HFF-Myc (cell line): Measurements from ENCODE around the gene NOS1AP.

Source experiments
- DNase-seq: peaks from one replicate; pipeline ENCODE4 v3.0.0-alpha.2; 2011; ENCODE audit warnings: low read depth; ENCODE audit errors: extremely low read depth
- H3K4me3 ChIP-seq: replicated peaks from 2 replicates; pipeline ENCODE4 v1.5.1; 2011; ENCODE audit warnings: low read depth, mild to moderate bottlenecking, control low read depth, low read length
- TF ChIP-seq, protein P1 (sequence below): IDR thresholded peaks from 2 replicates; pipeline ENCODE4 v1.5.1; 2012; ENCODE audit warnings: mild to moderate bottlenecking, low read depth, low read length, control low read depth; ENCODE audit errors: missing control alignments

NOS1AP gene

DNA sequence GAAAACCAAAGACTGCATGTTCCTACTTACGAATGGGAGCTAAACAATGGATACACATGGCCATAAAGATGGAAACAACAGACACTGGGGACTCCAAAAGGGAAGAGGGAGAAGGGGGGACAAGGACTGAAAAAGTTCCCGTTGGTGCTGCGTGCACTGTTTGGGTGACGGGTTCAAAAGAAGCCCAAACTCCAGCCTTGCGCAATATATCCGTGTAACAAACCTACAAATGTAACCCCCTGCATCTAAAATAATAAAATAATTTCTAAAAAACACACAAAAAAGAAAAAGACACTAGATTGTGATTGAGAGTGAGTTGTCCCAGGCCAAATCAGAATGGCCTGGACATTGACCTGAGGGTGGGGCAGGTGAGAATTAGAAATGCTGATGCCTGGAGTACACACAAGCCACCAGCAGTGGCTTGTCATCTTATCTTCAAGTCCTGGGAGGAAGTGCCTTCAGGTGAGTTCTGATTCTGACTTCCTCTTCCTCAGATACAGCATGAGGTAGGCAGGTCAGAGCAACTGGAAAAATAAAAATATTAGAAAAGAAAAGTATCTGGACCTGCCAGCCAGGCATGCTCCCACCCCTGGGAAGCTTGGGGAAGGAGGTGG is 252.4 kb downstream of the NOS1AP start:
- no peak overlapping the region for H3K4me3 ChIP-seq
- no peak for DNase-seq
- TF ChIP-seq, protein P1, sequence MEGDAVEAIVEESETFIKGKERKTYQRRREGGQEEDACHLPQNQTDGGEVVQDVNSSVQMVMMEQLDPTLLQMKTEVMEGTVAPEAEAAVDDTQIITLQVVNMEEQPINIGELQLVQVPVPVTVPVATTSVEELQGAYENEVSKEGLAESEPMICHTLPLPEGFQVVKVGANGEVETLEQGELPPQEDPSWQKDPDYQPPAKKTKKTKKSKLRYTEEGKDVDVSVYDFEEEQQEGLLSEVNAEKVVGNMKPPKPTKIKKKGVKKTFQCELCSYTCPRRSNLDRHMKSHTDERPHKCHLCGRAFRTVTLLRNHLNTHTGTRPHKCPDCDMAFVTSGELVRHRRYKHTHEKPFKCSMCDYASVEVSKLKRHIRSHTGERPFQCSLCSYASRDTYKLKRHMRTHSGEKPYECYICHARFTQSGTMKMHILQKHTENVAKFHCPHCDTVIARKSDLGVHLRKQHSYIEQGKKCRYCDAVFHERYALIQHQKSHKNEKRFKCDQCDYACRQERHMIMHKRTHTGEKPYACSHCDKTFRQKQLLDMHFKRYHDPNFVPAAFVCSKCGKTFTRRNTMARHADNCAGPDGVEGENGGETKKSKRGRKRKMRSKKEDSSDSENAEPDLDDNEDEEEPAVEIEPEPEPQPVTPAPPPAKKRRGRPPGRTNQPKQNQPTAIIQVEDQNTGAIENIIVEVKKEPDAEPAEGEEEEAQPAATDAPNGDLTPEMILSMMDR = no peak

- H3K4me3 ChIP-seq = no peak overlapping the region
- DNase-seq = no peak
- TF ChIP-seq, protein P1 = no peak
Observed at GRCh38 chr1:162323023-162323422, 253.5 kb downstream of the NOS1AP start.

DNA sequence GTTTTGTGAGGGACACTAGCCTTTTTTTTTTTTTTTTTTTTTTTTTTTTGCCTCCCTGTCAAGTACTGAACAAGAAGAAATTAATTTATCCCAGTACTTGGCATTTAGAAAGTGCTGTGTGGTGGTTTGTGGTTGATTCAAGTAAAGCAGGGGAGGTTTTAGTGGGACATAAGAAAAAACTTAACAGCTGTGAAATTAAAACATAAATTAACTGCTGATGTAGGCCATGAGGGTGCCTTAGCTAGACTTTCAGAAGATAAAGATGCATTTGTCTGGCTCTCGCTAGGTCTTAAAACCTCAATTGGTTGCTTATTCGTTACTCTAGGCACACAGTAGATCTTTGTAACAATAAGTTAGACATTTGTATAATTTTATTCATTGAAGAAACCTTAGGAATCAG is 254.9 kb downstream of the NOS1AP start:
- TF ChIP-seq, protein P1 = no peak
- no peak for DNase-seq
- no peak overlapping the region for H3K4me3 ChIP-seq

DNA sequence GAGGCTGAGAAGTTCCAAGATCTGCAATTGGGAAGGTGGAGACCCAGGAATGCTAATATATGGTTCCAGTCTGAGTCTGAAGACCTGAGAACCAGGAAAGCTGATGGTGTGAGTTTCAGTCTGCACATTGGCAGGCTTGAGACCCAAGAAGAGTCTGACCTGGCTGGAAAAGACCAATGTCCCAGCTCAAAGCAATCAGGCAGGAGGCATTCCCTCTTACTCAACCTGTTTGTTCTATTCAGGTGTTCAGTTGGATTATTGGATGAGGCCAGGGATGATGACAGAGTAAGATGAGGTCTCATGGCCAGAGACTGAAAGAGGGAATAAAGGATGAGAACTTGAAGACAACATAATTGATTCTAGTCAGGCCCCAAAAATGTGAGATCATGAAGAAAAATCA is 257.1 kb downstream of the NOS1AP start:
- TF ChIP-seq, protein P1 = no peak
- H3K4me3 ChIP-seq = no peak overlapping the region
- no peak for DNase-seq

GRCh38 chr1:162327144-162327787 is 257.8 kb downstream of the NOS1AP start:
- TF ChIP-seq, protein P1 = no peak
- no peak for DNase-seq
- no peak overlapping the region for H3K4me3 ChIP-seq

- DNase-seq = no peak
- TF ChIP-seq, protein P1 = no peak
Observed at GRCh38 chr1:162327788-162328165, 258.3 kb downstream of the NOS1AP start.

More at GRCh38 chr1:162327788-162328165, 258.3 kb downstream of the NOS1AP start:
- H3K4me3 ChIP-seq = no peak overlapping the region
